GM12801 (cell line): ENCODE data around the gene CLCNKA.

Experiments used
- CTCF ChIP-seq: IDR thresholded peaks from one replicate; pipeline ENCODE4 v1.5.1; 2011; ENCODE audit warnings: control low read depth; ENCODE audit not compliant: insufficient read length; ENCODE audit errors: extremely low read depth

CLCNKA gene

GRCh38 chr1:16041200-16041599, 19.4 kb downstream of the CLCNKA start:
- TF ChIP-seq CTCF: no peak

- TF ChIP-seq CTCF: no peak
Measured at GRCh38 chr1:16042096-16042495, 20.3 kb downstream of the CLCNKA start.

- no peak for TF ChIP-seq CTCF
Measured at GRCh38 chr1:16043521-16043920, 21.7 kb downstream of the CLCNKA start, which contains the start of gene CLCNKB. TSS of gene CLCNKB (plus strand) at chr1:16043782. CDS start at chr1:16044493, 711 bp downstream.

GRCh38 chr1:16043950-16044349, 22.1 kb downstream of the CLCNKA start:
- no peak for TF ChIP-seq CTCF

GRCh38 chr1:16046842-16047241, 25.0 kb downstream of the CLCNKA start:
- no peak for TF ChIP-seq CTCF

- TF ChIP-seq CTCF: no peak
Measured at GRCh38 chr1:16047791-16048475, 26.1 kb downstream of the CLCNKA start.

GRCh38 chr1:16048573-16049189, 26.8 kb downstream of the CLCNKA start:
- TF ChIP-seq CTCF: no peak
